ENCODE results near the gene SLC30A10. TPM values are rescaled to one million over a fixed set of nuclear protein-coding genes. Genes with fewer than 3 reads are reported as not detected.

Gene SLC30A10
- total RNA-seq, 3 donors from 2014 or later = 11.3 to 38.0 (median 34.3) TPM

GRCh38 chr1:219926363-219926998, 1.9 kb downstream of the SLC30A10 start:
- no peak for TF ChIP-seq CTCF (IDR thresholded peaks at IDR 0.05)
- DNase-seq (no peak), ATAC-seq (no peak)
- Histone ChIP-seq H3K36me3 (ENCODE audit: low read depth) (no peaks in the 10 kb centered on the region), H3K4me3 (no peak overlapping the region), H3K4me1 (ENCODE audit: low read depth) (peaks cover 11% of the 10 kb centered on the region), H3K9me3 (no peaks in the 10 kb centered on the region)
- intact Hi-C loops (cut with DNase I, micrococcal nuclease) = no loop called here

GRCh38 chr1:219924342-219924741, 4.0 kb downstream of the SLC30A10 start:
- Histone ChIP-seq H3K4me1 (ENCODE audit: low read depth) (peaks cover 11% of the 10 kb centered on the region), H3K36me3 (ENCODE audit: low read depth) (no peaks in the 10 kb centered on the region), H3K4me3 (no peak overlapping the region), H3K9me3 (no peaks in the 10 kb centered on the region)
- peak; percentile 72 for ATAC-seq
- TF ChIP-seq CTCF (IDR thresholded peaks at IDR 0.05) = no peak
- intact Hi-C loops (cut with DNase I, micrococcal nuclease) = no loop called here
- peak in 2 of 3 donors; percentile 29 to 33 for DNase-seq

- TF ChIP-seq CTCF (IDR thresholded peaks at IDR 0.05) = no peak
- Histone ChIP-seq H3K4me3 (no peak overlapping the region), H3K9me3 (no peaks in the 10 kb centered on the region), H3K4me1 (ENCODE audit: low read depth) (no peaks in the 10 kb centered on the region), H3K36me3 (ENCODE audit: low read depth) (no peaks in the 10 kb centered on the region)
- intact Hi-C loops (cut with DNase I, micrococcal nuclease) = no loop called here
- DNase-seq (peak in 1 of 3 donors; percentile 37), ATAC-seq (peak; percentile 97)
Observed at GRCh38 chr1:219917851-219918466, 10.4 kb downstream of the SLC30A10 start.

- Histone ChIP-seq H3K9me3 (no peaks in the 10 kb centered on the region), H3K4me3 (no peak overlapping the region), H3K4me1 (ENCODE audit: low read depth) (no peaks in the 10 kb centered on the region), H3K36me3 (ENCODE audit: low read depth) (no peaks in the 10 kb centered on the region)
- DNase-seq = no peak
- intact Hi-C loops (cut with DNase I, micrococcal nuclease) = no loop called here
- ATAC-seq = no peak
- TF ChIP-seq CTCF (IDR thresholded peaks at IDR 0.05) = no peak
Observed at GRCh38 chr1:219917281-219917680, 11.1 kb downstream of the SLC30A10 start.

GRCh38 chr1:219916257-219916656, 12.1 kb downstream of the SLC30A10 start:
- ATAC-seq (no peak), DNase-seq (no peak)
- intact Hi-C loops (cut with DNase I, micrococcal nuclease) = no loop called here
- no peaks in the 10 kb centered on the region for H3K4me1 ChIP-seq (ENCODE audit: low read depth)
- no peak overlapping the region for H3K4me3 ChIP-seq
- TF ChIP-seq CTCF (IDR thresholded peaks at IDR 0.05) = no peak
- no peaks in the 10 kb centered on the region for H3K36me3 ChIP-seq (ENCODE audit: low read depth)
- no peaks in the 10 kb centered on the region for H3K9me3 ChIP-seq

Measured in mucosa of descending colon (tissue), 3 donors.